Stimulated activated CD4-positive, alpha-beta T cell treated with anti-CD3 and anti-CD28 coated beads, TNF-alpha, amount 100 ng/mL, for 48 hours (primary cell): ENCODE results near the gene AGPS.
"Not testable (repeated sequence)": the region's sequence is repeated elsewhere in the genome, so short reads cannot be mapped to it uniquely, and the experiment has no call there.

Source experiments
- DNase-seq, 3 donors: peaks; one replicate each; pipeline ENCODE4 v3.0.0-alpha.2; 2020; ENCODE audit warnings: low read depth in 3 of 3

The AGPS gene

DNA sequence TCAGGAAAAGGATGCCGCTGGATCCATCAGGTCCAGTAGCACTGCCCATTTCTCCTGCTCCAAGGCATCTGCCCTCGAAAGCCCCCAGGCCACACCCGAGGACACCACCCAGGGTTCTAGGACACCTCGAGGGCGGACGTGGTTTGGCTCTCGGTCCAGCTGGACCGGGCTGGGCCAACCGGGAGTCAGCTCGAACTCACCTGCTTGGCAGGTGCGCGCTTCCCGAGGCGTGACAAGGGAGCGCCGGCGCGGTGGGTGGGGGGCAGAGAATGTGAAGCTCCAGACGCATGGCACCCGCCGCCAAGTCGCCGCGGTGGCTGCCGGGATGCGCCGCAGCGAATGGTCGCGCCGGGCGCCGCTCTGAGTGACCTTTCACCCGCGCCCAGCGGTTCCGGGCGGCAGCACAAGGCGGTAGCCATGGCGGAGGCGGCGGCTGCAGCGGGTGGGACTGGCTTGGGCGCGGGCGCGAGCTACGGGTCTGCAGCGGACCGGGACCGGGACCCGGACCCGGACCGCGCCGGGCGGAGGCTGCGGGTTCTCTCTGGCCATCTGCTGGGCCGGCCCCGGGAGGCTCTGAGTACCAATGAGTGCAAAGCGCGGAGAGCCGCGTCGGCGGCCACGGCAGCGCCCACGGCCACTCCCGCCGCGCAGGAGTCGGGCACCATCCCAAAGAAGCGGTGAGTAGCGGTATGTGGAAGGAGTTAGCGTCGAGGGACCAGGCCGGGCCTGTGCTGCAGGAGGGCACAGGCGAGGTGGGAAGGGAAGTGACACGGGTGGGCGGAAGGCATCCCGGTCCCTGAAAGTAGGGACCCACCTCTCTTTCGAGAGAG lies at the start of gene AGPS:
TSS of gene AGPS (plus strand) at position 401 of the 830 bp plus-strand sequence. CDS start at position 418, 17 bp downstream.
- DNase-seq = peak; percentile 51 to 68 (median 65)

DNA sequence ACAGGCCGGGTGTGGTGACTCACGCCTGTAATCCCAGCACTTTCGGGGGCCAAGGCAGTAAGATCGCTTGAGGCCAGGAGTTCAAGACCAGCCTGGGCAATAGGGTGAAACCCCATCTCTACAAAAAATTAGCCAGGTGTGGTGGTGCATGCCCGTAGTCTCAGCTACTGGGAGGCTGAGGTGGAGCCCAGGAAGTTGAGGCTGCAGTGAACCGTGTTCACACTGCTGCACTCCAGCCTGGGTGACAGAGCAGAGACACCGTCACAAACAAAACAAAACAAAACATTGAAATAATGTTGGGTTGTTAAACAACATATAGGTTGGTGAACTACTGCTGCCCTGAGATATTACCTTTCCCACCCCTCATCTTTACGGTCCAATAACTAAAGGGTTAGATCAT lies 48.8 kb upstream of the AGPS start:
- no peak for DNase-seq

DNA sequence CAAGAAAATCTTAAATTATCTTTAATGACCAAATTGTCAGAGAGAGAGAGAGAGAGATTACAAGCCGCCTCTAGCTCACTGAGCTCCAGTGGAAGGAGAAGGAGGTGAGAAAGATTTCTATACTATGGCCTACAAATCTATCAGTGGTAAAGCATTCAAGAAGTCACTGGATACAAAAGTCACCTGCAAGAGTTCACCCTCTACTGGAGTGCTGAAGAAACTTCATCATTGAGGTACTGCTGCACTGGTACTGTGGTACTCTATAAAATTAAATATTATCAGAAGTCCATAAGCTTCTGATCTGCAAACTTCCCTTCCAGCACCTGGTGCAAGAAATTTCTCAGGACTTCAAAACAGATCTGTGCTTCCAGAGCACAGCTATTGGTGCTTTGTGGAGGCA lies 48.3 kb upstream of the AGPS start:
- DNase-seq = no peak

DNA sequence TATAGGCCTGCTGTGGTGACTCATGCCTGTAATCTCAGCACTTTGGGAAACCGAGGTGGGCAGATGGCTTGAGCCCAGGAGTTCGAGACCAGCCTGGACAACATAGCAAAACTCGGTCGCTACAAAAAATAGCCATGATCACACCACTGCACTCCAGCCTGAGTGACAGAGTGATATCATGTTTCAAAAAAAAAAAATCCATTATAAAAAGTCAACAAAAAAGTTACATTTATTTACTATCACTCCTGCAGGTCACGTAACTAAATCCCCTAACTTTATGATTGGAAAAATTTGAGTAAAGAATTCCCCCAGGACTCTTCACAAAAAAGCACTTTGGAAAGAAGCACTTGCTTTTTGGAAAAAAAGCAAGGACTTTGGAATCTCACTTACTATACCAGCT lies 46.4 kb upstream of the AGPS start:
- DNase-seq = no peak

DNA sequence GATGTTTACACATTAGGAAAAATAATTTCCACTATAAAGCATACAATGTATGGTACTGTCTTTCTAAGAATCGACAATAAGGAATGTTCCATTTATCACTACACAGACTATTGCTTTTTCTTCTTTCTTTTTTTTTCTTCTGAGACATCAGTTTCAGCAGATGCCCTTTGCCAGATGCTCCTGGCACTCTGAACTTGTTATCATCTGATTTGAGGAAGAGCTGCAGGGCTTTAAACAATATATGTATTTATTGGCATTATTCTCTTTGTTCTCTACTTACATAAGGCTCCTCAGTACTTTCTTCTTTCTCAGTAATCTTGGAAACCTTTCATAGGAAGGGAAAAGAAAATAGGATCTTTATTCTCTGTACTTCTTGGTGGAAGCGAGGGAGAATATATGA lies 45.0 kb upstream of the AGPS start:
- DNase-seq = no peak

DNA sequence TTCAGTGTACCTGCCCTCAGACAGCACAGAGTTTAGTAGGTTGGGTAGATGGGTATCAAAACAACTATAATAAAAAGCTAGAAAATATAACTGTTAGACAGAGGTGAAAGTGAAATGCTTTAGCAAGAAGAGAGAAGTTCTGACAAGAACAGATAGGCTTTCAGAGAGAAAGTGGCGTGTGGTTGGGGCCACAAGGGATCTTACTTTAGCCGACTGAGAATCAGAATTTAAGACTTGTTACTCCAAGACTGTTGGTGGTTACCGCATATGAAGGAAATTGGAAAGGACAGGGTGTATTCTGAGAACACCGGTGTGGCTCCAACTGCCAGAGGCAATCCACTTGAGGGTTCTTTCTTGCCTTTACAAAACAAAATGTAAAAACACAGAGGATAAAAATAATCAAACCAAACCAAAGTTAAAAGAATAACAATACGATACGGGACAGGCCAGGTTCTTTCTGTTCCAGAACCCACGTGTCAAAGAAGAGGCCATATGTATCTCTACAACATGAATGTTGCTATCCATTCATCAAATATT lies 44.4 kb upstream of the AGPS start:
- no peak for DNase-seq

DNA sequence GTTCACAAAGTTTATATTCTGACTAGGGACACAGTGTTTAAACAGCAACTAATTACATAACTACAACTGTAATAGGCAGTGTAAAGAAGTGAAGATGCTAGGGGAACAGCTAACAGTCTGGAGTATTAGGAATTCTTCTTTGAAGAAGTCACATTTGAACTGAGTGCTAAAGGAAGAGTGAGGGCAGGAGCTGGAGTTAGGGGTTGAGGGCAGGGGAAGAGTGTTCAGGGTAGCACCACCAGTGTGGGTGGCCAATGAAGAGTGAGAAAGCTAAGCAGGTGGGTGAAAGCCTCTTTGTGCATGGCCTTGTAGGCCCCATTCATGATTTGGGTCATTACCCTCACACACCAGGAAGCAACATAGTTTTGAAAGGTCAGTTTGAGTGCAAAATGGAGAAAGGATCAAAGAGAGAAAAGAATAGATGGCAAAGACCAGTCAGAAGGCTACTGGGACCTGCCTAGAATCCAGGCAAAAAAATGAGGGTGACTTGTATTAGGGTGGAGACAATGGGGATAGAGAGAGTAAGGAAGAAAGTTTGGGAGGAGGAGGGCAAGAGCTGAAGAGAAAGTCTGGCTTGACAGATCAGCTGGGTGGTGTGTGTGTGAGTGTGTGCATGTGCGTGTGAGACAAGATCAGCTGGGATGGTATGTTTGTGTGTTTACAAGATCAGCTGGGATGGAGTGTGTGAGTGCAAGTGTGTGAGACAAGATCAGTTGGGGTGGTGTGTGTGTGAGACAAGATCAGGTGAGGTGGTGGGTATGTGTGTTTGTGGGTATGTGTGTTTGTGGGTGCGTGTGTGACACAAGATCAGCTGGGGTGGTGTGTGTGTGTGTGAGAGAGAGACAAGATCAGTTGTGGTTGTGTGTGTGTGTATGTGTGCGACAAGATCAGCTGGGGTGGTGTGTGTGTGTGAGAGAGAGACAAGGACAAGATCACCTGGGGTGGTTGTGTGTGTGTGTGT lies 43.6 kb upstream of the AGPS start:
- no peak for DNase-seq

DNA sequence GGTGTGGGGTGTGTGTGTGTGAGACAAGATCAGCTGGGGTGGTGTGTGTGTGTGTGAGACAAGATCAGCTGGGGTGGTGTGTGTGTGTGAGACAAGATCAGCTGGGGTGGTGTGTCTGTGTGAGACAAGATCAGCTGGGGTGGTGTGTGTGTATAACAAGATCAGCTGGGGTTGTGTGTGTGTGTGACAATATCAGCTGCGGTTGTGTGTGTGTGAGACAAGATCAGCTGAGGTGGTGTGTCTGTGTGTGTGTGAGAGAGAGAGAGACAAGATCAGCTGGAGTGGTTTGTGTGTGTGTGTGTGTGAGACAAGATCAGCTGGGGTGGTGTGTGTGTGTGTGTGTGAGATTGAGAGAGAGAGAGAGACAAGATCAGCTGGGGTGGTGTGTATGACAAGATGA lies 41.9 kb upstream of the AGPS start:
- not testable (repeated sequence) for DNase-seq

DNA sequence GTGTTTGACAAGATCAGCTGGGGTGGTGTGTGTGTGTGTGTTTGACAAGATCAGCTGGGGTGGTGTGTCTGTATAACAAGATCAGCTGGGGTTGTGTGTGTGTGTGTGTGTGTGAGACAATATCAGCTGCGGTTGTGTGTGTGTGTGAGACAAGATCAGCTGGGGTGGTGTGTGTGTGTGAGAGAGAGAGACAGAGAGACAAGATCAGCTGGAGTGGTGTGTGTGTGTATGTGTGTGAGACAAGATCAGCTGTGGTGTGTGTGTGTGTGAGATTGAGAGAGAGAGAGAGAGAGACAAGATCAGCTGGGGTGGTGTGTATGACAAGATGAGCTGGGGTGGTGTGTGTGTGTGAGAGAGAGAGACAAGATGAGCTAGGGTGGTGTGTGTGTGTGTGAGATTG lies 41.5 kb upstream of the AGPS start:
- DNase-seq = not testable (repeated sequence)

DNA sequence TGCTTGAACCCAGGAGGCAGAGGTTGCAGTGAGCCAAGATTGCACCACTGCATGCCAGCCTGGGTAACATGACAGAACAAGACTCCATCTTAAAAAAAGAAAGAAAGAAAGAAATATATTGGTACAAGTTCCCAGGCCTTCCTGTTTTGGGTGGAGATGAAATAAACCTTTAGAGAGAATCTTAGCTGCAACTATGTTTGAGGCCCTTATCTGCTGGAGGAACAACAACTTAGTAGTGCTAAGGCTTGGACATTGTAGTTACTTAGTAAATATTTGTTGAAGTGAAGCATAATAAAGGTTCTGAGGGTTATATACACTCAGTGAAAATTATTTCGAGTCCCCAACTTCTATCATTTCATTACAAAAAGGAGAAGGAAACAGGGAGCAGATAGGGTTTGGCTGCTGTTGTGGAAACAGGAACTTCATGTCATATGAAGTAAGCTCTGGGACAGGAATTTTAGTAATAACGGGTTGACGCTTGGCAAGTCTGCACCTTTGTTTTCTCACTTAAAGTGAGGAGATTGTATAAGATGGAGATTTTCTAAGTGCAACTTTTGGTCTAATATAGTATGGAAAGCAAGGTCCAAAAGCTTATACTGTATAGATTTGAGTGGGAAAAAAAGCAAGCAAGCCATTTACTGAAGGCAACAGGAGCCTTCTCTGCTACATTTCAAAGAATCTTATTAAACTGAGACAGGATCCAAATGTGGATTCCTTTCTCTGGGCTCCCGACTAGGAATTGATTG lies 40.0 kb upstream of the AGPS start:
- no peak for DNase-seq

DNA sequence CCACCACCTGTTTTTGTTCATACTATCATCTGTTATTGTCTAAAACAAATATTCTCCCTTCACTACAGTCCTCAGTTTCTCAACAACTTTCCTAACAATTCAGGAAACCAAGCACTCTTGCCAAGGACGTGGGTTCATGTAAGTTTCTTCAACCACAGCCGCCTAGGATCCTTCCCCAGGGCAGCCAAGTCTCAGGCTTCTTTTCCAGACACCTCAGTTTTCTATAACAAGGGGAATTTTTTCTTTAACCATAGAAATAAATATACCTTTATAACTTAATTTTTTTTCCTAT lies 39.4 kb upstream of the AGPS start:
- DNase-seq = no peak

DNA sequence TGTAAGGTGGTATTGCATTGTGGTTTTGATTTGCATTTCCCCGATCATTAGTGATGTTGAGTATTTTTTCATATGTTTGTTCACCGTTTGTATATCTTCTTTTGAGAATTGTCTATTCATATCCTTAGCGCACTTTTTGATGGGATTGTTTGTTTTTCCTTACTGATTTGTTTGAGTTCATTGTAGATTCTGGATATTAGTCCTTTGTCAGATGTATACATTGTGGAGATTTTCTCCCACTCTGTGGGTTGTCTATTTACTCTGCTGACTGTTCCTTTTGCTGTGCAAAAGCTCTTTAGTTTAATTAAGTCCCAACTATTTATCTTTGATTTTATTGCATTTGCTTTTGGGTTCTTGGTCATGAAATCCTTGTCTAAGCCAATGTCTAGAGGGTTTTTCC lies 38.0 kb upstream of the AGPS start:
- DNase-seq = not testable (repeated sequence)

DNA sequence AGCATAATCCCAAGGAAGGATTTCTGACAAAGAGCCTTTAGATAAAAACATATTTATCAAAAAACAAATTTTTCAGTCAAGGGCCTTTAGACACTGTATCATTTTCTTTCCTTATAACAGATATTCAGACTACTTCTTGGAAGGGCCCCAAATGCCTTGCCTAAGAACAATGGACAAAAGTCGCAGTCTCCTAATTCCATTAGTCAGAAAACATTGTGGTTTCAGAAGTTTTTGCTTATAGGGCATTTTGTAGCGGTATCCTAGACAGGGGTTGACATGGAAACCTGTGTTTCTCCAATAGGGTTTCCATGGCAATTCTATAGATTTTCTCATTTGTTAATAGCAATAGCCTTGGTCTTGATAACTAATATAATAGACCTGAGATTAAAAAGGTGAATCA lies 36.7 kb upstream of the AGPS start:
- DNase-seq = no peak

DNA sequence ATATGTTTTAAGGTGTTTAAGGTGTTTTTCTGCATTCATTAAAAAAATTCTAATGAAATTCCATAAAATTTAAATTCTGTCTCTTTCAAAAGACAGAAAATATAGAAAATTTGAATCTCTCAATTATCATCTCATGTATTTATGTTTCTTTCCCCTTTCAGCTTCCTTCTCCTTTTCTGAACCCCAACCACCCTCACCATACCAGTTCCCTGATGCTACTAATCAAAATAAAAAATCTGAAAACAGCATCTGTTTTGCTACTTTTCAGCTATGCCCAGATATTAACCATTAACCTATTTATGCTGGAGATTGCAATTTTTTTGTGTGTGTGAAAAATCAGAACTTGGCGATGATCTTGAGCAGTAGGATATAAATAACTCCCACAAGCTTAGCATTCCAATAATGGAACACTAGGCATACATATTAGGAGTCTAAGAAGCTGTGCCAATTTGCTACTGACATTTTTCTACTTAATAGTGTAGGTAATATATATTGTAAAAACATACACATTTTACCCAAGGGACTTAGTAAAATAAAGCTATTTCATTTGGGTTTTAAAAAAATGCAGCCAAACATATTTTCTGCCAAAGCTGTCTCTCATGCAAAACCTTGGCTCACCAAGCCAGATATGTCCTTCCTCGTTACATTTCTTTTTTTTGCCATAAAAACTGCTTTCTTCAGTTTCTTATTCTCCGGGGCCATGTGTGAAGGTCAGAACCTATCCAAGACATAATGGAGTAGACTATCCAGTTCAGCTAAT lies 32.6 kb upstream of the AGPS start:
- DNase-seq = no peak

DNA sequence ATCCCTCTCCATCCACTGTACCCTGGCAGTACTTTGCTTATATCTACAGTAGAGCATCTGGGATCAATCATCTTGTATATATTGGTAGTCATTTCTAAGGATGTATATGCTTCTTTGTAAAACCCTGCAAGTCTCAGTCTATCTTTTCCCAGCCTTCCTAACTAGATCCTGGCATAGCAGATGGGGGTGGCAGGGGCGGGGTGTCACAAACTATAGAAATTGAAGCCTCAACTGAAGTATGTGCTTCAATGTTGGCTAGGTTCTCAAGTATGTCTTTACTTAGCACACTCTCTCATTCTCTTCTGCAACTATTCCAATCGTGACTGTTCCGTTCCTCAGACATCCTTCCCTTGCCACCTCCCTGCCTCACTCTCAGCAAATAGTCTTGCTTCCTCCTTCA lies 30.1 kb upstream of the AGPS start:
- no peak for DNase-seq

DNA sequence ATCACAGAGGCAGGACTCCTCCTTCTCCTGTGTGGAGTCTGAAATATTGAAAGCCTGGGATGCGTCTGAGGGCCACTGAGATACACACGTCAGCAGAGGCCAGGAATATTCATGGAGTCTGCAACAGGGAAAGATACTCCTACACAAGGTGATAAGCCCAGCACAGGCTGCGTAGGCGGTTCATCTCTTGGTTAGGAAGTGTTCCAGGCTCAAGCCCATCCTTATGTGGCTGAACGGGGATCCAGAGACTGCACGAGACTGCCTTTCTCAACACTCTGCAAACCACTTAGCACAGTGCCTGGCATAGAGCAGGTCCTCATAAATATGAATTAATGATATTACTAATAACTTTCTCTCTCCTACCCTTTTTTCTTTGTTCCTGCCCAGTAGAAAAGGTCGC lies 29.2 kb upstream of the AGPS start:
- DNase-seq = no peak

DNA sequence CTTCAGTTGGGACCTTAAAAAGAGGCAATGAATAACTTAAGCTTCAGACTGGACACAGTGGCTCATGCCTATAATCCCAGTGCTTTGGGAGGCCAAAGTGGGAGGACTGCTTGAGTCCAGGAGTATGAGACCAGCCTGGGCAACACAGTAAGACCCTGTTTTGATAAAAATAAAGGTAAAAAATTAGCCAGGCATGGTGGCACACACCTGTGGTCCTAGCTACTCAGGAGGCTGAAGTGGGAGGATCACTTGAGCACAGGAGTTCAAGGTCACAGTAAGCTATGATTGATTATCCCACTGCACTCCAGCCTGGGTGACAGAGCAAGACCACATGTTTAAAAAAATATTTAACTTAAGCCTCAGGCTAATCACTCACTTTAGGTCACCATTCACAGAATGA lies 26.8 kb upstream of the AGPS start:
- DNase-seq = not testable (repeated sequence)

DNA sequence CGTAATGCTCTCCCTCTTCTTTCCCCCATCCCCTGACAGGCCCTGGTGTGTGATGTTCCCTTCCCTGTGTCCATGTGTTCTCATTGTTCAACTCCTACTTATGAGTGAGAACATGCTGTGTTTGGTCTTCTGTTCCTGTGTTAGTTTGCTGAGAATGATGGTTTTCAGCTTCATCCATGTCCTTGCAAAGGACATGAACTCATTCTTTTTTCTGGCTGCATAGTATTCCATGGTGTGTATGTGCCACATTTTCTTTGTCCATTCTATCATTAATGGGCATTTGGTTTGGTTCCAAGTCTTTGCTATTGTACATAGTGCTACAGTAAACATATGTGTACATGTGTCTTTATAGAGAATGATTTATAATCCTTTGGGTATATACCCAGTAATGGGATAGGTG lies 24.6 kb upstream of the AGPS start:
- not testable (repeated sequence) for DNase-seq

DNA sequence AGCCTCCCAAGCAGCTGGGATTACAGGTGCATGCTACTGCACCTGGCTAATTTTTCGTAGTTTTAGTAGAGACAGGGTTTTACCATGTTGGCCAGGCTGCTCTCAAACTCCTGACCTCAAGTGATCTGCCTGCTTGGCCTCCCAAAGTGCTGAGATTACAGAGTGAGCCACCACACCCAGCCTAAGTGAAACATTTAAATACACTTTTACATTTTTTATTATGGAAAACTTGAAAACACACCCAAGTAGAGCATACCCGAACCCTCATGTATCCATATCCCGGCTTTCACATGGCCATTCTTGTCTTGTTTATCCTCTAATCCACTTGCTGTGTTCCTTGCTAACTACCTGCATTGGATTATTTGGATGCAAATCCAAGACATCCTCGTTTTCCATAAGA lies 13.2 kb upstream of the AGPS start:
- DNase-seq = no peak

DNA sequence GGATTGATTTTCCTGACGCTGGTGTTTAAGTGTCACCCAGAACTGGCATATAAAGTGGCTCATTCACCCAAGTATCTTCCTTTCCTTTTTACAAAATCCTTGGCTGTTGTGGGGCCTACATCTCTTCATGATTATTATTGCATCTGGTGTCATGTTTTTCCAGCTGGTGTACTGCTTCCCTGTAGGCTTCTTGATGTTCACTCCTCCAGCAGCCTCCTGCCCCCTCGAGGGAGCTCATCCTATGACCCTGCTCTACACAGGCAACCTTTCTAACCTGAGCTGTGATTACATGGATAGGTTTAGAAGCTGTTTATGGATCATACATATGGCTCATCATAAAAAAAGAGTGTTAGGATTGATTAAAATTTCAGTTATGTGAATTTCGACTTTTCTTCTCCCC lies 12.4 kb upstream of the AGPS start:
- no peak for DNase-seq

DNA sequence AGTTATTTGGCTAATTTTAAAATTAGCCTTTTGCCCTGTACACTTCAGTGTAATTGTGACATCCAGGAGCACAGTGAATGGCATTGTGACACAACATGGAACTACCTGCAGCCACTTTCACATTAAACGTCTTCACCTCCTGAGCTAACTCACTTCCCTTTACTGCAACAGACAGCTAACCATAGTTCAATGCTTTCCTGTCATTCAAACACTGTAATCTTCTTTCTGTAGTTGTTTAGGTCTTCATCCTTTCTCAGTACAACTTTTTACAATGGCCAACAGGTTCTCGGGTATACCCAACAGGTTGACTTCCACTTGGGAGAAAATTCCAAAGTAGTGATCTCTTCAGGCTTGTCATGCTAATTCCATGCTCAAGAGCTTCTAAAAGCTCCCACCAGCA lies 8.6 kb upstream of the AGPS start:
- DNase-seq = no peak
